ENCODE measurements around the gene FTCDNL1.

Gene FTCDNL1

DNA sequence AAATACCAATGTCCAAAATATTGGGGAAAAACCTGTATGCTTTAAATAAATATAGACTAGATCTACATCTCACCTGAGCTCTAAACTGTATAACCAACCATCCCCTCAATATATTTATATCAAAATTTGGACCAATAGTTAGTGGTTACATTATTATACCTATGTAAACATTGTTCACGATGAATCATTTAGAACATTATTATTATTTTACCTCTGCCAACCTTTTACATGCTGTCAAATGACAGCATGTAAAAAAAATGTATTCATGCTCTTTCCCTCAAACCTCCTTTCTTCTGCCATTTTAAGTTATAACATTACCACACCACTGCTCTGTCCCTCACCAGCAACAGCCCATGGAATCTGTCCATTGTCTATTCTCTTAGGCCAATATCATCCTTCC lies 9.6 kb downstream of the FTCDNL1 start:
- no peak for TF ChIP-seq YY1 (IDR thresholded peaks at IDR 0.05; ENCODE audit: low read depth)
- no peak for TF ChIP-seq ZBTB7A (IDR thresholded peaks at IDR 0.05; ENCODE audit: low read depth)
- TF ChIP-seq TEAD4 (IDR thresholded peaks at IDR 0.05): no peak
- no peak for TF ChIP-seq EGR1 (IDR thresholded peaks at IDR 0.05)
- no peak for TF ChIP-seq TCF12 (IDR thresholded peaks at IDR 0.05; ENCODE audit: low read depth)
- TF ChIP-seq FOXM1 (IDR thresholded peaks at IDR 0.05; ENCODE audit: borderline replicate concordance, low read depth): no peak
- TF ChIP-seq, protein P1, sequence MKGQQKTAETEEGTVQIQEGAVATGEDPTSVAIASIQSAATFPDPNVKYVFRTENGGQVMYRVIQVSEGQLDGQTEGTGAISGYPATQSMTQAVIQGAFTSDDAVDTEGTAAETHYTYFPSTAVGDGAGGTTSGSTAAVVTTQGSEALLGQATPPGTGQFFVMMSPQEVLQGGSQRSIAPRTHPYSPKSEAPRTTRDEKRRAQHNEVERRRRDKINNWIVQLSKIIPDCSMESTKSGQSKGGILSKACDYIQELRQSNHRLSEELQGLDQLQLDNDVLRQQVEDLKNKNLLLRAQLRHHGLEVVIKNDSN (IDR thresholded peaks at IDR 0.05): no peak
- TF ChIP-seq TAF1 (IDR thresholded peaks at IDR 0.05; ENCODE audit: low read depth): no peak
- TF ChIP-seq, protein P2, sequence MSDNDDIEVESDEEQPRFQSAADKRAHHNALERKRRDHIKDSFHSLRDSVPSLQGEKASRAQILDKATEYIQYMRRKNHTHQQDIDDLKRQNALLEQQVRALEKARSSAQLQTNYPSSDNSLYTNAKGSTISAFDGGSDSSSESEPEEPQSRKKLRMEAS (IDR thresholded peaks at IDR 0.05): no peak
- no peak for TF ChIP-seq EP300 (IDR thresholded peaks at IDR 0.05; ENCODE audit: borderline replicate concordance)
- no peak for TF ChIP-seq CEBPB (IDR thresholded peaks at IDR 0.05)
- no peak for TF ChIP-seq NFIC (IDR thresholded peaks at IDR 0.05)
- TF ChIP-seq RAD21 (IDR thresholded peaks at IDR 0.05; ENCODE audit: low read depth): no peak
- TF ChIP-seq, protein P3, sequence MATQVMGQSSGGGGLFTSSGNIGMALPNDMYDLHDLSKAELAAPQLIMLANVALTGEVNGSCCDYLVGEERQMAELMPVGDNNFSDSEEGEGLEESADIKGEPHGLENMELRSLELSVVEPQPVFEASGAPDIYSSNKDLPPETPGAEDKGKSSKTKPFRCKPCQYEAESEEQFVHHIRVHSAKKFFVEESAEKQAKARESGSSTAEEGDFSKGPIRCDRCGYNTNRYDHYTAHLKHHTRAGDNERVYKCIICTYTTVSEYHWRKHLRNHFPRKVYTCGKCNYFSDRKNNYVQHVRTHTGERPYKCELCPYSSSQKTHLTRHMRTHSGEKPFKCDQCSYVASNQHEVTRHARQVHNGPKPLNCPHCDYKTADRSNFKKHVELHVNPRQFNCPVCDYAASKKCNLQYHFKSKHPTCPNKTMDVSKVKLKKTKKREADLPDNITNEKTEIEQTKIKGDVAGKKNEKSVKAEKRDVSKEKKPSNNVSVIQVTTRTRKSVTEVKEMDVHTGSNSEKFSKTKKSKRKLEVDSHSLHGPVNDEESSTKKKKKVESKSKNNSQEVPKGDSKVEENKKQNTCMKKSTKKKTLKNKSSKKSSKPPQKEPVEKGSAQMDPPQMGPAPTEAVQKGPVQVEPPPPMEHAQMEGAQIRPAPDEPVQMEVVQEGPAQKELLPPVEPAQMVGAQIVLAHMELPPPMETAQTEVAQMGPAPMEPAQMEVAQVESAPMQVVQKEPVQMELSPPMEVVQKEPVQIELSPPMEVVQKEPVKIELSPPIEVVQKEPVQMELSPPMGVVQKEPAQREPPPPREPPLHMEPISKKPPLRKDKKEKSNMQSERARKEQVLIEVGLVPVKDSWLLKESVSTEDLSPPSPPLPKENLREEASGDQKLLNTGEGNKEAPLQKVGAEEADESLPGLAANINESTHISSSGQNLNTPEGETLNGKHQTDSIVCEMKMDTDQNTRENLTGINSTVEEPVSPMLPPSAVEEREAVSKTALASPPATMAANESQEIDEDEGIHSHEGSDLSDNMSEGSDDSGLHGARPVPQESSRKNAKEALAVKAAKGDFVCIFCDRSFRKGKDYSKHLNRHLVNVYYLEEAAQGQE (IDR thresholded peaks at IDR 0.05; ENCODE audit: low read depth): no peak
- TF ChIP-seq CREB1 (IDR thresholded peaks at IDR 0.05; ENCODE audit: low read depth): no peak

DNA sequence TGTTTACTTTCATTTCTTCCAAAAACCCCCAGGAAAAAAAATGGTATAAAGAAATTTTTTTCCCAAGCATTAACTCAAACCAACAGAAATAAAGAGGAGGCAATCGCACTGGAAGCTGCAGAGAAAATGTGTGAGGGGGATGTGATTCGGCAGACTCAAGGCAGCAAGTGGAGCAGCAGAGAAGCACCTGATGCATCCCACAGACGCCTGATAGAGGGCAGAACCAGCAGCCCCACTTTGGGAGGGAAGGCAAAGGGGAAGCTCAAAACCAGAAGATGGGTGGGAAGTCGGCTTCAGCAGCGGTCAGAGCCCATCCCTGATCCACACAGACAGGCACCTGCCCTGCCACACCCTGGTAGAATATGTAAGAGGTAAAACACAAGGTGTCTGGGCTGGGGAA lies 12.6 kb downstream of the FTCDNL1 start:
- TF ChIP-seq FOXM1 (IDR thresholded peaks at IDR 0.05; ENCODE audit: borderline replicate concordance, low read depth): no peak
- no peak for TF ChIP-seq ZBTB7A (IDR thresholded peaks at IDR 0.05; ENCODE audit: low read depth)
- no peak for TF ChIP-seq CREB1 (IDR thresholded peaks at IDR 0.05; ENCODE audit: low read depth)
- TF ChIP-seq EP300 (IDR thresholded peaks at IDR 0.05; ENCODE audit: borderline replicate concordance): no peak
- no peak for TF ChIP-seq NFIC (IDR thresholded peaks at IDR 0.05)
- TF ChIP-seq TAF1 (IDR thresholded peaks at IDR 0.05; ENCODE audit: low read depth): no peak
- no peak for TF ChIP-seq TEAD4 (IDR thresholded peaks at IDR 0.05)
- TF ChIP-seq CEBPB (IDR thresholded peaks at IDR 0.05): no peak
- no peak for TF ChIP-seq TCF12 (IDR thresholded peaks at IDR 0.05; ENCODE audit: low read depth)
- TF ChIP-seq YY1 (IDR thresholded peaks at IDR 0.05; ENCODE audit: low read depth): no peak
- no peak for TF ChIP-seq EGR1 (IDR thresholded peaks at IDR 0.05)
- TF ChIP-seq, protein P2 (IDR thresholded peaks at IDR 0.05): no peak
- no peak for TF ChIP-seq RAD21 (IDR thresholded peaks at IDR 0.05; ENCODE audit: low read depth)
- TF ChIP-seq, protein P3 (IDR thresholded peaks at IDR 0.05; ENCODE audit: low read depth): no peak
- TF ChIP-seq, protein P1 (IDR thresholded peaks at IDR 0.05): no peak

DNA sequence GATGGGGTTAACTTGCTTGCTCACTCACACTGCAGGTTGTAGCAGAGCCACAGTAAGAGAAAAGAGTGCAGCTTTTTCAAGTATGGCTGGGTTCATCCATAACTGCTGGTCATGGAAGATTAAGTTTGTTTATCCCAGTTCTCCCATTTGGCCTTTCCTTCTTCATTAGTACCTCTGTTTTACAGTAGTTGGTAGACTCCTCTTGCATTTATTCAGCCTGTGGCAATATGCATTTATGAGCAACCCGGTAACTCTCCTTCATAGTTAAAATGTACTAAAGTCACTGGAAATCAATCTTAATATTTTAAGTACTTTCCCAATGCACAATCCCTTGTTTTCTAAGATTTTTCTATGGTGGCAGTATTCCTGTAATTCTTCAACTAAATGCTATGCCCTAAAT lies 14.0 kb downstream of the FTCDNL1 start:
- TF ChIP-seq CEBPB (IDR thresholded peaks at IDR 0.05) (no peak), CREB1 (IDR thresholded peaks at IDR 0.05; ENCODE audit: low read depth) (no peak), TCF12 (IDR thresholded peaks at IDR 0.05; ENCODE audit: low read depth) (no peak), YY1 (IDR thresholded peaks at IDR 0.05; ENCODE audit: low read depth) (no peak), TEAD4 (IDR thresholded peaks at IDR 0.05) (no peak)
- TF ChIP-seq, protein P2 (IDR thresholded peaks at IDR 0.05): no peak
- TF ChIP-seq, protein P1 (IDR thresholded peaks at IDR 0.05): no peak

DNA sequence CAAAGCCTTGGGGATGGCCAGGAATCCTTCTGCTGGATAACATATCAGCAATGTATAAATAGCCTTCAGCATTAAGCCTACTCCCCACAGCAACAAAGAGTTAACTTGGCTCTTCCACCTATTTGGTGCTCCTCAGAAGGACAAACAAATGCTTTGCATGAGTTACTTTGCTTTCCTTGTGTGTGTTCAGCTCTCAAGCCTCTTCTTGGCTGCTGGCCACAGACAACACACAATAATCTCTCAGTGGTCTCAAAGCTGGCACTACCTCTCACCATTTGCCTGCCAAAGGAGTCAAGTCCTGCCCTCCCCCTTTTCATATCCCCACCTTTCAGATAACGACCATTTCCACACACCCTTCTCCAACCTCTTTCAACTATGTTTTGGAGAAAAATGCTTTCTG lies 17.5 kb downstream of the FTCDNL1 start:
- TF ChIP-seq, protein P2 (IDR thresholded peaks at IDR 0.05): no peak
- TF ChIP-seq EGR1 (IDR thresholded peaks at IDR 0.05) (no peak), EP300 (IDR thresholded peaks at IDR 0.05; ENCODE audit: borderline replicate concordance) (no peak), YY1 (IDR thresholded peaks at IDR 0.05; ENCODE audit: low read depth) (no peak), TCF12 (IDR thresholded peaks at IDR 0.05; ENCODE audit: low read depth) (no peak), RAD21 (IDR thresholded peaks at IDR 0.05; ENCODE audit: low read depth) (no peak), FOXM1 (IDR thresholded peaks at IDR 0.05; ENCODE audit: borderline replicate concordance, low read depth) (no peak), CREB1 (IDR thresholded peaks at IDR 0.05; ENCODE audit: low read depth) (no peak), NFIC (IDR thresholded peaks at IDR 0.05) (no peak), TEAD4 (IDR thresholded peaks at IDR 0.05) (no peak), TAF1 (IDR thresholded peaks at IDR 0.05; ENCODE audit: low read depth) (no peak), ZBTB7A (IDR thresholded peaks at IDR 0.05; ENCODE audit: low read depth) (no peak), CEBPB (IDR thresholded peaks at IDR 0.05) (no peak)
- TF ChIP-seq, protein P3 (IDR thresholded peaks at IDR 0.05; ENCODE audit: low read depth): no peak
- TF ChIP-seq, protein P1 (IDR thresholded peaks at IDR 0.05): no peak

All from Ishikawa (cell line).